H1 (cell line): ENCODE results near the gene TASP1. TPM values are rescaled to one million over a fixed set of nuclear protein-coding genes. Genes with fewer than 3 reads are reported as not detected.

Experiments used
- BRCA1 ChIP-seq: IDR thresholded peaks from 2 replicates; pipeline ENCODE4 v1.6.1; 2012; ENCODE audit warnings: low read depth, low read length, improper control_type of control experiment
- EGR1 ChIP-seq: IDR thresholded peaks from 2 replicates; pipeline ENCODE4 v1.6.1; 2011; ENCODE audit warnings: low read depth, low read length, borderline replicate concordance
- KDM4A ChIP-seq: IDR thresholded peaks from one replicate; pipeline ENCODE4 v1.7.1; 2012; ENCODE audit warnings: low read depth, mild to moderate bottlenecking, moderate library complexity, low read length, inconsistent platforms; ENCODE audit not compliant: severe bottlenecking
- KDM5A ChIP-seq: fragments of 200-600 bp; IDR thresholded peaks from 2 replicates; pipeline ENCODE4 v1.7.1; 2012; ENCODE audit warnings: mild to moderate bottlenecking, low read length, inconsistent platforms, mixed read lengths
- MAFK ChIP-seq: IDR thresholded peaks from 2 replicates; pipeline ENCODE4 v1.6.1; 2012; ENCODE audit warnings: low read depth, mild to moderate bottlenecking, improper control_type of control experiment, low read length
- PHF8 ChIP-seq: fragments of 200-600 bp; sonication (generic); conservative IDR thresholded peaks from 2 replicates; pipeline ENCODE4 v1.7.1; 2012; ENCODE audit warnings: low read depth, mild to moderate bottlenecking, inconsistent platforms, low read length, moderate library complexity
- SP4 ChIP-seq: IDR thresholded peaks from 2 replicates; pipeline ENCODE4 v1.6.1; 2012; ENCODE audit warnings: low read length, inconsistent platforms
- TCF12 ChIP-seq: IDR thresholded peaks from 2 replicates; pipeline ENCODE4 v1.6.1; 2011; ENCODE audit warnings: low read depth, mild to moderate bottlenecking, low read length
- polyA plus RNA-seq, 7 experiments: library from polyadenylated mRNA; depleted of rRNA in 3 of 7; stranded (reverse) in 5 of 7; unstranded in 2 of 7; fragments of >200 nt in 5 of 7; fragments of 200-250 nt in 2 of 7; gene quantifications; 1 replicate in 5 of 7; 2 replicates in 1 of 7; 4 replicates in 1 of 7; pipeline versions ENCODE4 v1.2.1 to v1.2.3, GENCODE V29; 2011 to 2013; ENCODE audit warnings: missing spikeins in 2 of 7, mixed read lengths in 2 of 7
- total RNA-seq: library from RNA; stranded (reverse); fragmentation: NEBNext Ultra II Directional; extraction: Animal tissue kit (Norgen Biotek cat#: 25700); gene quantifications from 2 replicates; pipeline ENCODE4 v1.2.1, GENCODE V29; 2021
- TF ChIP-seq, protein P1 (sequence below): IDR thresholded peaks from 2 replicates; pipeline ENCODE4 v1.6.1; 2012; ENCODE audit warnings: low read length, inconsistent platforms

The TASP1 gene
- total and polyA plus RNA-seq, 2 of the 8 experiments (the other 6 are each of a cell fraction or from before 2014, with no cell fraction given): 4.5 to 10.9 TPM

DNA sequence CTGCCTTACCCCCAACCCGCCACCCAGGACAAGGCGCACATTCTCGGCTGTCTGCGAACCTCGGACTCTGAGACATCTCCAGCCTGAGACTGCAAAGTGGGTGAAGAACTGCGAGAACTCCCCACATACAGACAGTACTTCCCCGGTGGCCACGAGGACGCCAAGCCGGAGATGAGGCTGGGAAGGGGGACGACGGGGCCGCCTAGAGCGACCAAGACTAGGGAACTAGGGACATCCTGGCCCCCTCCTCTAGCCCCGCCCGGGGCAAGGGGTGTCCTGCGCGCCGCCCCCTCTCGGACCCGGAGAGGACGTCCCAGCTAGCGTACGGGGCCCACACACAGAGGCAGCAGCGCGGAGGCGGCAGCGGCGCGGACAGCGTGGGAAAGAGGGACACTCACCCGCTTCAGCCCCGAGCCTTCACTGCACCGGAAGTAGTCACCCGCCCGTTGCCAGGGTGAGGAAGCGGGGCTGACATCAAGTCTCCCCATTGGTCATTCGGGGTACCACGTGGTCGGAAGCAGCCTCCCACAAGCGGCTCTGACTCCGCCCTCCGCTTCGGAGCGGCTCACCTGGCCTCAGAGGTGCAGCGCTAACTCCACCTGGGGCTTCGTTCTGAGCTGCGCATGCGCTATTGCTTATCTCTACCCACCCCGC is at the start of gene TASP1 (continued):
- TF ChIP-seq, protein P1, sequence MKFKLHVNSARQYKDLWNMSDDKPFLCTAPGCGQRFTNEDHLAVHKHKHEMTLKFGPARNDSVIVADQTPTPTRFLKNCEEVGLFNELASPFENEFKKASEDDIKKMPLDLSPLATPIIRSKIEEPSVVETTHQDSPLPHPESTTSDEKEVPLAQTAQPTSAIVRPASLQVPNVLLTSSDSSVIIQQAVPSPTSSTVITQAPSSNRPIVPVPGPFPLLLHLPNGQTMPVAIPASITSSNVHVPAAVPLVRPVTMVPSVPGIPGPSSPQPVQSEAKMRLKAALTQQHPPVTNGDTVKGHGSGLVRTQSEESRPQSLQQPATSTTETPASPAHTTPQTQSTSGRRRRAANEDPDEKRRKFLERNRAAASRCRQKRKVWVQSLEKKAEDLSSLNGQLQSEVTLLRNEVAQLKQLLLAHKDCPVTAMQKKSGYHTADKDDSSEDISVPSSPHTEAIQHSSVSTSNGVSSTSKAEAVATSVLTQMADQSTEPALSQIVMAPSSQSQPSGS: no peak
- TF ChIP-seq TCF12 (no peak), PHF8 (peak; percentile 56), KDM4A (peak; percentile 65), BRCA1 (no peak), SP4 (no peak), MAFK (no peak), KDM5A (no peak), EGR1 (no peak)
